ENCODE data around the gene CNOT4. TPM values are rescaled to one million over a fixed set of nuclear protein-coding genes. Genes with fewer than 3 reads are reported as not detected.

The CNOT4 gene
- total and polyA plus RNA-seq, 2 of the 13 experiments (the other 11 are each of a cell fraction or from before 2014, with no cell fraction given), result 7.4 to 8.4 TPM

GRCh38 chr7:135416431-135416830 is 93.5 kb downstream of the CNOT4 start (continued):
- no peak for TF ChIP-seq ZBTB46 (CRISPR knock-in tag; IDR thresholded peaks at IDR 0.05; ENCODE audit: borderline replicate concordance)

GRCh38 chr7:135414850-135415439 is 95.0 kb downstream of the CNOT4 start:
- ATAC-seq (peak; percentile 85), FAIRE-seq (peak; percentile 54), DNase-seq (ENCODE audit: low spot score) (peak; percentile 74)
- intact Hi-C loops (cut with micrococcal nuclease; ENCODE audit: unreplicated experiment) (loop anchor here (1.0 to 5.0 kb wide), 3 partner anchors 94 to 142 kb away; partner anchors contain the start of gene NUP205), in situ Hi-C loops (cut with HindIII; ENCODE audit: extremely low pct_ligation_motif_present, low pct_unique_long_range_greater_than_20kb) (no loop called here)
- Histone ChIP-seq H3K27ac (ENCODE audit: extremely low read length, insufficient read depth, low read length) (no peak overlapping the region), H3K4me2 (ENCODE audit: low read depth, low read length) (no peak overlapping the region), H3K4me1 (ENCODE audit: insufficient read depth, low read length) (peaks cover 18% of the 10 kb centered on the region), H3K79me2 (ENCODE audit: insufficient read depth, low read length) (no peaks in the 10 kb centered on the region), H4K20me1 (ENCODE audit: insufficient read depth, low read length) (no peaks in the 10 kb centered on the region; the same call in 1 of the 2 replicates), H3K9ac (ENCODE audit: insufficient read depth, low read depth, low read length) (no peak overlapping the region), H2AFZ (ENCODE audit: low read length) (no peak overlapping the region), H3K36me3 (replicated peaks in 1 of 2; ENCODE audit: control insufficient read depth in 1 of 2, insufficient read depth in 2 of 2, low read length in 2 of 2) (peaks cover 4 to 17% of the 10 kb centered on the region in 2 experiments; a peak in 3 of 5 replicates), H3K4me3 (replicated peaks in 1 of 3; ENCODE audit: insufficient read depth in 1 of 3, low read depth in 2 of 3, low read length in 3 of 3) (no peak overlapping the region), H3K9me3 (ENCODE audit: low read length) (no peaks in the 10 kb centered on the region), H3K27me3 (ENCODE audit: control insufficient read depth in 1 of 2, insufficient read depth in 2 of 2, low read length in 2 of 2) (no peaks in the 10 kb centered on the region)
- 72% methylated on average over 2 of the region's 2 CpGs for WGBS (ENCODE audit: low lambda C conversion rate)
- POLR2A ChIA-PET, result no interaction called here
- no TSS peak for BruUV-seq (replicated peaks)
- CTCF ChIA-PET (ENCODE audit: low intra/inter-chr PET ratio, low total read pairs), result interaction anchor here (0.9 to 2.2 kb wide), 3 partner anchors 94 to 144 kb away, joined by 3 to 5 read pairs (median 4); no protein-coding TSS in a partner anchor
- no peak for TF ChIP-seq POLR2AphosphoS5 (IDR thresholded peaks at IDR 0.05; ENCODE audit: low read depth, low read length)
- peak; percentile 28; the same call in 1 of the 2 replicates for TF ChIP-seq ARID5B (CRISPR knock-in tag; IDR thresholded peaks at IDR 0.05)
- TF ChIP-seq PAXIP1 (CRISPR knock-in tag; conservative IDR thresholded peaks at IDR 0.05), result no peak
- no peak for TF ChIP-seq CHD2 (IDR thresholded peaks at IDR 0.05; ENCODE audit: low read depth, low read length)
- TF ChIP-seq CTCF (CRISPR knock-in tag; IDR thresholded peaks at IDR 0.05), result peak; percentile 68
- TF ChIP-seq SMC3 (IDR thresholded peaks at IDR 0.05; ENCODE audit: low read length), result peak; percentile 41; the same call in 1 of the 2 replicates
- 0 out of 2 replicates have a peak, but pooled peaks have one; percentile 17 for TF ChIP-seq CEBPG (CRISPR knock-in tag; IDR thresholded peaks at IDR 0.05)
- 0 out of 2 replicates have a peak, but pooled peaks have one; percentile 35 for TF ChIP-seq MIXL1 (CRISPR knock-in tag; IDR thresholded peaks at IDR 0.05)

All from HepG2 (cell line).